OCI-LY7 (cell line): ENCODE data around the gene SOD3. TPM values are rescaled to one million over a fixed set of nuclear protein-coding genes. Genes with fewer than 3 reads are reported as not detected.

ENCODE experiments used
- BruUV-seq: library from RNA; stranded (reverse); fragments of 400-500 nt; replicated peaks from 2 replicates; lab custom pipeline; 2021; lab: Mats Ljungman, UMichigan
- CTCF ChIA-PET: fragments of 300-600 bp; sonication (Branson Sonifier 250); formaldehyde crosslinking; loops from one replicate; lab custom pipeline; 2022; ENCODE audit warnings: antibody characterized with exemption; ENCODE audit not compliant: unreplicated experiment; lab: Charles Lee
- POLR2A ChIA-PET: fragments of 300-600 bp; sonication (Branson Sonifier 250); formaldehyde crosslinking; loops from one replicate; lab custom pipeline; 2022; ENCODE audit warnings: antibody characterized with exemption; lab: Charles Lee
- DNase-seq: peaks from one replicate; pipeline ENCODE4 v3.0.0-alpha.2; 2015; ENCODE audit warnings: low spot score
- H2AFZ ChIP-seq: fragments of 200-600 bp; sonication (generic), shearing (Covaris generic); 2 replicates; pipeline ENCODE4 v1.6.1; 2014; ENCODE audit warnings: mild to moderate bottlenecking, antibody characterized with exemption, low read length, moderate library complexity
- H3K27ac ChIP-seq: fragments of 200-600 bp; sonication (generic); 2 replicates; pipeline ENCODE4 v1.5.1; 2014; ENCODE audit warnings: mixed run types, low read depth, mild to moderate bottlenecking, moderate library complexity, low read length, inconsistent platforms; ENCODE audit not compliant: poor library complexity, severe bottlenecking
- H3K36me3 ChIP-seq: fragments of 200-600 bp; sonication (generic); 2 replicates; pipeline ENCODE4 v1.6.1; 2014; ENCODE audit warnings: mild to moderate bottlenecking, antibody characterized with exemption, low read length, moderate library complexity, mixed read lengths; ENCODE audit not compliant: insufficient read depth
- H3K4me1 ChIP-seq: fragments of 200-600 bp; sonication (generic); 2 replicates; pipeline ENCODE4 v1.5.1; 2014; ENCODE audit warnings: mild to moderate bottlenecking, low read length; ENCODE audit not compliant: insufficient read depth, poor library complexity, severe bottlenecking
- H3K4me2 ChIP-seq: fragments of 200-600 bp; sonication (generic); 2 replicates; pipeline ENCODE4 v1.6.1; 2014; ENCODE audit warnings: mild to moderate bottlenecking, low read length
- H3K4me3 ChIP-seq: fragments of 200-600 bp; sonication (generic); 2 replicates; pipeline ENCODE4 v1.5.1; 2014; ENCODE audit warnings: mild to moderate bottlenecking, low read depth, low read length; ENCODE audit not compliant: poor library complexity, severe bottlenecking
- H3K79me2 ChIP-seq: fragments of 200-600 bp; sonication (generic); 2 replicates; pipeline ENCODE4 v1.6.1; 2016; ENCODE audit warnings: low read depth, mild to moderate bottlenecking, low read length, moderate library complexity, mixed read lengths; ENCODE audit not compliant: insufficient read depth
- H3K9me2 ChIP-seq: fragments of 200-600 bp; sonication (generic); 2 replicates; pipeline ENCODE4 v1.6.1; 2016; ENCODE audit warnings: mild to moderate bottlenecking, low read length, mixed read lengths; ENCODE audit not compliant: insufficient read depth
- H3K9me3 ChIP-seq: fragments of 200-600 bp; sonication (generic); 2 replicates; pipeline ENCODE4 v1.6.1; 2014; ENCODE audit warnings: mild to moderate bottlenecking, mixed run types, low read length, mixed read lengths
- H4K20me1 ChIP-seq: fragments of 200-600 bp; sonication (generic); 2 replicates; pipeline ENCODE4 v1.6.1; 2014; ENCODE audit warnings: mild to moderate bottlenecking, antibody characterized with exemption, low read length, moderate library complexity, mixed read lengths; ENCODE audit not compliant: insufficient read depth
- EZH2phosphoT487 ChIP-seq: fragments of 200-600 bp; sonication (generic); IDR thresholded peaks from 2 replicates; pipeline ENCODE4 v1.6.1; 2018; ENCODE audit warnings: low read depth, borderline replicate concordance, mild to moderate bottlenecking, mixed run types, antibody characterized with exemption, low read length, moderate library complexity, mixed read lengths
- intact Hi-C: fragments of 100-400 bp; cut with micrococcal nuclease; formaldehyde crosslinking; loops from one replicate; pipeline ENCODE4 v1.10.0; 2022; ENCODE audit not compliant: unreplicated experiment
- total RNA-seq, 2 experiments: library from RNA; depleted of rRNA in 1 of 2; stranded (reverse); fragments of >200 nt in 1 of 2; shearing (Covaris generic) in 1 of 2; gene quantifications; 2 replicates each; pipeline ENCODE4 v1.2.3, GENCODE V29; 2014 to 2022
- TF ChIP-seq, protein P1 (sequence below): fragments of 200-600 bp; sonication (generic); conservative IDR thresholded peaks from 2 replicates; pipeline ENCODE4 v1.5.1; 2014; ENCODE audit warnings: mild to moderate bottlenecking, antibody characterized with exemption, low read length, moderate library complexity, mixed read lengths

SOD3 gene
- total RNA-seq, 2 experiments from 2014 or later = not detected

DNA sequence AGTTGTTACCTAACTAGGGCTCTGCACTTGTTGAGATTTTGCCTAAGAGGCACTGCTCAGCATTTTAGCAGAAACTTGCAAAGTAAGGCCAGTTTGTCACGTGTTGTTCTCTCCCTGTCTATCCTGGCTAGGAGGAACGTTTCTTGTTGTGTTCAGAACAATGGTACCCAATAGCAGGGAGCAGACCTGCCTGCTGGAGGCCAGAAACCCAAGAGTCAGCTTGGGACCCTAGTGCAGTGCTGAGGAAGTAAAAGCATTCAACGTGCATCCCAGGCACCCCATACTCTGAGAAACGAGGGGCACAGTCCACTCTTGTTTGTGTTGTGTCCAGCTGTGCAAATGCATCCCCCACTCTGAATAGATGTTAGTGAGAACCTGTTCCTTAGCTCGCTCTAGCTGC is 42.4 kb downstream of the SOD3 start:
- Histone ChIP-seq H2AFZ (no peak overlapping the region), H3K79me2 (no peaks in the 10 kb centered on the region), H4K20me1 (no peaks in the 10 kb centered on the region), H3K27ac (no peak overlapping the region), H3K36me3 (no peaks in the 10 kb centered on the region), H3K4me1 (no peaks in the 10 kb centered on the region), H3K9me2 (no peaks in the 10 kb centered on the region), H3K4me3 (no peak overlapping the region), H3K4me2 (no peak overlapping the region), H3K9me3 (no peaks in the 10 kb centered on the region)
- CTCF ChIA-PET = no interaction called here
- intact Hi-C loops = no loop called here
- BruUV-seq = no TSS peak
- TF ChIP-seq, protein P1, sequence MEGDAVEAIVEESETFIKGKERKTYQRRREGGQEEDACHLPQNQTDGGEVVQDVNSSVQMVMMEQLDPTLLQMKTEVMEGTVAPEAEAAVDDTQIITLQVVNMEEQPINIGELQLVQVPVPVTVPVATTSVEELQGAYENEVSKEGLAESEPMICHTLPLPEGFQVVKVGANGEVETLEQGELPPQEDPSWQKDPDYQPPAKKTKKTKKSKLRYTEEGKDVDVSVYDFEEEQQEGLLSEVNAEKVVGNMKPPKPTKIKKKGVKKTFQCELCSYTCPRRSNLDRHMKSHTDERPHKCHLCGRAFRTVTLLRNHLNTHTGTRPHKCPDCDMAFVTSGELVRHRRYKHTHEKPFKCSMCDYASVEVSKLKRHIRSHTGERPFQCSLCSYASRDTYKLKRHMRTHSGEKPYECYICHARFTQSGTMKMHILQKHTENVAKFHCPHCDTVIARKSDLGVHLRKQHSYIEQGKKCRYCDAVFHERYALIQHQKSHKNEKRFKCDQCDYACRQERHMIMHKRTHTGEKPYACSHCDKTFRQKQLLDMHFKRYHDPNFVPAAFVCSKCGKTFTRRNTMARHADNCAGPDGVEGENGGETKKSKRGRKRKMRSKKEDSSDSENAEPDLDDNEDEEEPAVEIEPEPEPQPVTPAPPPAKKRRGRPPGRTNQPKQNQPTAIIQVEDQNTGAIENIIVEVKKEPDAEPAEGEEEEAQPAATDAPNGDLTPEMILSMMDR = no peak
- TF ChIP-seq EZH2phosphoT487 = no peak
- POLR2A ChIA-PET = no interaction called here
- no peak for DNase-seq

GRCh38 chr4:24840362-24840761 is 45.0 kb downstream of the SOD3 start:
- intact Hi-C loops = no loop called here
- H3K4me2 ChIP-seq = no peak overlapping the region
- no peaks in the 10 kb centered on the region for H3K9me3 ChIP-seq
- ChIA-PET CTCF (no interaction called here), POLR2A (no interaction called here)
- TF ChIP-seq EZH2phosphoT487 = no peak
- TF ChIP-seq, protein P1 = no peak
- DNase-seq = no peak
- H3K27ac ChIP-seq = no peak overlapping the region
- no TSS peak for BruUV-seq
- no peaks in the 10 kb centered on the region for H3K9me2 ChIP-seq
- no peak overlapping the region for H3K4me3 ChIP-seq
- no peaks in the 10 kb centered on the region for H3K36me3 ChIP-seq
- H4K20me1 ChIP-seq = no peaks in the 10 kb centered on the region
- no peaks in the 10 kb centered on the region for H3K4me1 ChIP-seq
- H3K79me2 ChIP-seq = no peaks in the 10 kb centered on the region
- no peak overlapping the region for H2AFZ ChIP-seq

- Histone ChIP-seq H3K4me2 (no peak overlapping the region), H3K27ac (no peak overlapping the region), H3K36me3 (no peaks in the 10 kb centered on the region), H3K9me2 (no peaks in the 10 kb centered on the region), H4K20me1 (no peaks in the 10 kb centered on the region), H3K4me3 (no peak overlapping the region), H2AFZ (no peak overlapping the region), H3K79me2 (no peaks in the 10 kb centered on the region), H3K4me1 (no peaks in the 10 kb centered on the region), H3K9me3 (no peaks in the 10 kb centered on the region)
- DNase-seq = no peak
- POLR2A ChIA-PET = no interaction called here
- BruUV-seq = no TSS peak
- CTCF ChIA-PET = no interaction called here
- TF ChIP-seq, protein P1 = no peak
- TF ChIP-seq EZH2phosphoT487 = no peak
- intact Hi-C loops = no loop called here
Measured at GRCh38 chr4:24840826-24841543, 45.6 kb downstream of the SOD3 start.
